ENCODE data around the gene RAPGEF3.

RAPGEF3 gene

DNA sequence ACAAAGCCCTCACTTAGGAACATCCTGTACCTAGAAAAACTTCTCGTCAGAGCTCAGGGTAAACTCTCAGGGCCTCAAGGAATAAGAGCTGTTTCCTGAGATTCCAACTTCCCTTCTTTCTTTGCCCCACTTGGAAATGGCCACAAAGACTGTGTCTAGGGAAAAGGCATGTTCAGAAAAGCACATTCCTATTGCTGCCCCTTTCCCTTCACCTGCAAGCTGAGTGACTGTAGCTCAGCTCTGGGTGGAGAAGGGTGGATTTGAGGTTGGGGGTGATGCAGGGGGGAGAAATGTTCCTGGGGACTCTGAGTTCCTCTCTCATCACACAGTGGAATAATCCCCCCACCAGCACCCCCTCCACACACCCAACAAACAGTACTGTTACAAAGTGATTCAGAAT lies 40.1 kb downstream of the RAPGEF3 start:
- no peak for DNase-seq (ENCODE audit: low spot score)

DNA sequence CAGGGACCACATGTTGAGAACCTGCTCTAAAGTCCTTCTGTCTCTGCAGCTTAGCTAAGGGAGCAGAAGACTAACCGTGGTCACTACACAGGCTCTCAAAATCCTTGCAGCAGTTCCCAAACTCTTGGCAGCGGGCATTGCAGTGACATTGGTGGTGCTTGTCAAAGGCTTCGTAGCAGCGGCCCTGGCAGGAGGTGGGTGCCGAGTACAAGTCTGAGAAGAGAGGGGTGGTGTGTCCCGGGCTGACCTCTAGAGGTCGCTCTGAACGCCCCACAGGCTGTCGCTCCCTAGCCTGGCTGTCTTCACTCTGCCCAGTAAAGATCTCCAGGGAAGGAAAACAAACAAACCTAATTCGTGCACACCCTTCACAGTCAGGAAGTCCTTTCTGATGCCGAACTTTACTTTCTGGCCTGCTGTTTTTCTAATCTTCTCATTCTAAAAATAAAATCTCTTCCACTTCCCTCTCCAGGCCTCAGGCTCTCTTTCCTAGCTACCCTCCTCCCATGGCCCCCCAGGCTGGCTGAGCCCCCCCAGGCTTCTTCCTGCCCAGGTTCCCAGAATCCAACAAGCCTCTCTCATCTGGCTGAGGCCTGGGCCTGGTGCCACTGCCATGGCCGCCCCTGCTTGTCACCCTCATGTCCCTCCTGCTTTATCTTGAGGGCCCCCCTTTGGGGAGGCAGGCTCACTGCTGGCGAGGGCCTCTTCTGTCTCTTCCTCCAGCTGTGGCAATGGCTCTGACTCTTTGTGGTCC lies 41.1 kb downstream of the RAPGEF3 start:
- DNase-seq (ENCODE audit: low spot score) = peak; percentile 16

DNA sequence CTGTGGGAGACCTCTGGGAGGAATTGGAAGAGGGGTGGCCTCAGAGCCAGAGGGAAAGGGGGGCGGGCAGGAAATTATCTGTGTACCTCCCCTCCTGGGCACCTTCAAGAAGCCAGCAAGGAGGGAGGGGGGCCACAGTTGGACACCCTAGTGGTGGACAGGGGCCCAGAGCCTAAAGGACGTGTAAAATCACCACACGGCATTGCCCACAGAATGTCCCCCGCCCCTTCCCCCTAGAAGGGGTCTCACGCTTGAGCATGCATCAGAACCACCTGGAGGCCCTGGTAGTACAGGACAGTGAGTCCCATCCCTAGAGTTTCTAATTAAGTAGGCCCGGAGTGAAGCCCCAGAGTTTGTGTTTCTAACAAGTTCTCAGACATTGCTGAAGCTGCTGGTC lies 41.6 kb downstream of the RAPGEF3 start:
- DNase-seq (ENCODE audit: low spot score) = no peak

DNA sequence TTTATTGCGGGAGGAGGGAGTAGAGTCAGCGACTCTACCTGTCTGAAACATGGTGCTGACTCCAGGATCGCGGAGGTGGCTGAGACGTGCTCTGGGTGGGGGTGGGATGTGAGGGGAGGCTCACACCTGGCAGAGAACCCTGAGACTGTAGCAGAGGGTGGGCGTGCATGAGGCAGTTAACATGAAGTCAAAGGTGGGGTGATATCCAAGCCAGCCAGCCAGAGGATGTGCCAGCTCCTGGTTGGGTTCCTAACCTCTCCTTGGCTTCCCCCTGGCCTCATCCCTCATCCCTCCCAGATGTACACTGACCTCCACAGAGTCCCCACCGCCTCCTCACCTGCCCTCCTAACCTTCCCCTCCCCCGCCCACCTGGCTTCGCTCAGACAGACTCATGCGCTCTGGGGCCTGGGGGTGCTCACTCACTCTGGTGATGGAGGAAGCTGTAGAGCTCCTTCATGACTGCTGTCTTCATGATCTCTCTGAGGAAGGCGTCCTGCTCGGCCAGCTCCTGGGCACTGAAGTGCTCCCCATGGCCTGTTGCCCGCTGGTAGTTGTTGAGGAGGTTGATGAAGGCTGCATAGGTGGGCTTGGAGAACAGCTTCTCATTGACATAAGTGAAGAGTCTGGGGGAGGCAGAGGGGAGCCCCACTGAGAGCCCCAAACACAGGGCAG lies 42.7 kb downstream of the RAPGEF3 start:
- no peak for DNase-seq (ENCODE audit: low spot score)

DNA sequence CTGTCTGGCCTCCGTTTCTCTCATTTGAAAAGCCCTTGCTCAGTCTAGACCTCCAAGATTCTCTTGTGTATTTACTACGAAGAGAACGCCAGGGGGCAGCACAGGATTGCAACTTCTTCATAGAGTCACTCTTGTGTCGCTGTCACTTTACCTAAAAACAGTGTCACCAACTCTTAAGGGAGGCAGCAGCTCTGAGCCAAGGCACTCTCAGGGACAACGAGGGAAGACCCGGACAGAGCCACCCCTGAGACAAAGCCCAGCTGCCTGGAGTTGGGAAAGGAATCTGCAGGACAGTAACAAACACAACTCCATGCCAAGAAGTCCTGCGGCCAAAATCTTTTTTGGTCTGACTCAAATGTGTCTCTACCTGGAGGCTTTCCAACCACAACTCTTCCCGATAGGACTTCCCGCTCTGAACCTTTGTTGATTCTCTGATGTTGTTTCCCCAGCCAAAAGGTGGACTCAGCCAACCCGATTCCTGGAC lies 43.2 kb downstream of the RAPGEF3 start:
- peak; percentile 91 for DNase-seq (ENCODE audit: low spot score)

DNA sequence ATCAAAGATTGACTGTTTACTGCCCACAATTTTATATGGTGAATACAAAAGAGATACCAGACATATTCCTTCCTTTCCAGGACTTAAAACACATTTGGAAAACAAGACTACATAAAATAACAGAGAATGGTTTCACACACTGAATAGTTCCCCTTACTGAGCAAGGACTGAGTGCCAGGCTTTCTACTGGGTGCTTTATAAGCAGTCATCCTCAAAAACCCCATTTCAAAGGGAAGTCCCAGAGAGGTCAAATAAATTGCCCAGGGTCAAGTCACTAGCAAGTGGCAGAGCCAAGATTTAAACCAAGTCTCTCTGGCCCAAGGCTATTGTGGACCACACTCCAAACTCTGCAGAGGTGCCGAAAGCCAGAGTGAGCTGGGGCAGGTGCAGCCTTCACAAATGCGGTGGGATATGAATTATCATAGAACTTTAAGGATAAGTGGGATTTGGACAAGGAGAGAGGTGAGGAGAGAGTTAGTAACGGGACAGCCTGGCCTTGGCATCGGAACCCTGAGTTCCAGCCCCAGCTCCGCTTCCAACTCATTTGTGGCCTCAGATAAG lies 43.8 kb downstream of the RAPGEF3 start:
- no peak for DNase-seq (ENCODE audit: low spot score)

DNA sequence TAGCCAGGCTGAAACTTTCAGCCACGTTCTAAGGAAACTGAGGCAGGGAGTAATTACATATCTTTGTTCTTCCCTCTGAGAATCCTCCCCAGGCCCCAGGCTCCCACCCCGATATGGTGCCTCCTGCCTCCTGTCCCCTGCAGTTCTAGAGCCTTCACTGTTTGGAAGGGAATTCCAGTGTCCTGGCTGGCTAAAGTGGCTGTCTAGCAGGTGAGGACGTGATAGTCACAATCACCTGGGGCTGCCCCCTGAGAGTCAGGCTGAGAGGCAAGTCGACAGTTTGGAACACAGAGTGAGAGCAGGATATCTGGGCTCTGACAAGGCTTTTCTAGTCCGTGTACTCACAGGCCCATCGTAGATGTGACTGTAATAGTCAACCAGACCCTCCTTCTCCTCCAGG lies 46.5 kb downstream of the RAPGEF3 start:
- DNase-seq (ENCODE audit: low spot score) = no peak

DNA sequence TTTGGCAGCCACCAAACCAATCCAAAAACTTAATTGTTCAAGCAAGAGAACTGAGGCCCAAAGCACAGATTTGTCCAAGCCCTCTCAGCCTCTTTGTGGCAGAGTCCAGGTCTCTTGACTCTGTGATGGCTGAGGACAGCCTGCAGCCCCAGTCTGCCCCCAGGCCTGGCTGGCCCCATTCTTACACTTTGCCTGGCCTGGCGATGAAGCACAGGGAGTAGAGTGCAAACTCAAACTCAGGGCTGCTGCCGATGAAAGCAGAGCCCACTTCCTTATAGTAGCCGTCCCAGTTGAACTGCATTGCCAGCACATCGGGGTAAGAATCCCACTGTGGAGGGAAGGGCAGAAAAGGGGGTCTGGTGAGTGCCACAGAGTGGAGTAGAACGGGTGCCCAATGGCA lies 47.2 kb downstream of the RAPGEF3 start:
- DNase-seq (ENCODE audit: low spot score) = no peak

DNA sequence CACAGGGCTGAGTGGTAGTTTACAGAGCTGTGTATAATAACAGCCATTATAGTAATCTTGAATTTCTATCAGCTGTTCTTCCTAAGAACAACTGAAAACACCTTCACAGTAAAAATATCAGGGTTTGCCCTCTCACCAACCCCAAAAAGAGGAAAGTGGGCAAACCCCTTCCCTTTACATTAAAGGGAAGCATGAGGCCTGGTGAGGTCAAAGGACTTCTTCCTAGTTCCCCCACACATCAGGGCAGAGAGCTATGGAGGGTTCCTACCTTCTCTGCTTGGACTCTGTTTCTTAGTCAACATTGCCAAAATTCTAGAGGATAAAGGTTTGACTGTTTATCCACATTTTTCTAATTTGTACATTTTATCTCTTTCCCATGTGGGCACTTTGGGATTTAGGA lies 48.4 kb downstream of the RAPGEF3 start:
- no peak for DNase-seq (ENCODE audit: low spot score)

DNA sequence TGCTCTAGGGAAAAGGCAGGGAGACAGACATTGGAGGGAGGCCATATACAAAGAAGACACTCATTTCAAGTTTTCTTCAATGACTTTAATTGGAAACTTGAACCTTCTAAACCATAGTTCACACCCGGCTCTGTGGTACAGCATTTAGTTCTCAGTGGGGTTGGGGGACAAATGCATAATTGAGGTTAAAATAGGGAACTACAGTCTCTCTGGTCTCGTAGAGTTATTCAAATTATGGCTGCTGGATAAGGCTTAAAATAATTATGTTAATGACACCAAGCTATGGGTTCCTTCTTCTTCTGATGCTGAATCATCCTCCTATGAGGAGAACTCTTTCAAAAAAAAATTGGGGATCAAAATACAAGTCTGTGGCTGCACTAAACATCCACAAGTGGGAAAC lies 49.0 kb downstream of the RAPGEF3 start:
- DNase-seq (ENCODE audit: low spot score) = no peak

DNA sequence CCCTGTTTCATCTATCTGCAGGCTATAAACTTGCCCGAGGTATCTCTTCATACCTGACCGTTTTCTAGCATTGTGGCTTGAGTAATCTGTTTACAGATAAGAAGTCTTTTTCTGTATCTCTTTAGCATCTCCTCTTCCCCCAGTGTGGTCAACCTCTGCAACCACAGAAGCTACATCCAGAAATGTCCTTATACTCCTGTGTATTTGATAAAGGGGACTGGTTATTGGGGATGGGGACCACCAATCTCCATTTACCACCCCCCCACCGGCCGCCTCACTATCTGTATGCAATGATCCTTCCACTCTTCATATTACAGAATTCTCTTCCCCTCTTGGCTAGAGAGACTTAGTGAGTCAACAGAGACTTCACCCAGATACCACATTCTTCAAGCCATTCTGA lies 49.4 kb downstream of the RAPGEF3 start:
- DNase-seq (ENCODE audit: low spot score) = no peak

DNA sequence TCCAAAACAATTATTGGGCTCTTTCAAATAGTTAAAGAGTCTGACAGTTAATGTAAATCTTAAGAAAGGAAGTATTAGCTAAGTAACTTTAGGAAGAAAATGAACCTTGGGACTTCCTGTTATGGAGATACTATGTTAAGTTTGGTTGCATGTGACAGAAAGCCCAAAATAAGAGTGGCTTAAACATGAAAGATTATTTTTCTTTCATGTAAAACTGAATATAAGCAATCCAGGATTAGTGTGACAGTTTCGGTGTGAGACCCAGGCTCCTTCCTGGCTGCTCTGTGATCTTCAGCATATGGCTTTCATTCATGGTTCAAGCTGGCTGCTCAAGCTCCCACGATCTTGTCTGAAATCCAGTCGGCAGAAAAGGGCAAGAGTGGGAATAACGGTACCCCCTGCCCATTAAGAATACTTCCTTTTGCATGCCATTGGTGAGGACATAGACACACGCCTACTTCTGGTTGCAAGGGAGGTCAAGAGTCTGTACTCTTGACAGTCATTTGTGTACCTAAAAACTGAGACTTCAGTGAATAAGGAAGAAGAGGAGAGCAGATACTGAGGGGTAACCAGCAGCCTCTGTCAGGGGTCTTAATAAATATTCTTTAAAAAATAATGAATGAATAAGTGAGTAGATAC lies 50.7 kb downstream of the RAPGEF3 start:
- no peak for DNase-seq (ENCODE audit: low spot score)

DNA sequence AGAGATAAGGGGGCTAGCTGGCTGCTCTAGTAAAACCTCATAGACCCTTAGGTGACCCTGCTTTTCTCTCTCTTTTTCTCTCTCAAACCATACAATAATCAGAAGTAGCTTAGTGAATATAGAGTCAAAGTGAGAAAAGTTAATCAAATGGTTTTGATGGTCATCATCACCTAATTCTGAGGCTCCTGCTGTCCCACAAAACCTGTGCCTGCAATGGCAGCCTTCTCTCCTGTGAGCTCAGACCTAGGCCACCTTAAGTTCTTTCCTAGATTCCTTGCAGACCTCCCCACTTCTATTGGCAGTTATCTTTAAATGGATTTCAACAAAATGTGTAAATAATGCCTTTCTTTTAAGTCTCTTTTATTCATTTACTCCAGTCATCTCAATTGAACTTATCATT lies 51.3 kb downstream of the RAPGEF3 start:
- DNase-seq (ENCODE audit: low spot score) = no peak

DNA sequence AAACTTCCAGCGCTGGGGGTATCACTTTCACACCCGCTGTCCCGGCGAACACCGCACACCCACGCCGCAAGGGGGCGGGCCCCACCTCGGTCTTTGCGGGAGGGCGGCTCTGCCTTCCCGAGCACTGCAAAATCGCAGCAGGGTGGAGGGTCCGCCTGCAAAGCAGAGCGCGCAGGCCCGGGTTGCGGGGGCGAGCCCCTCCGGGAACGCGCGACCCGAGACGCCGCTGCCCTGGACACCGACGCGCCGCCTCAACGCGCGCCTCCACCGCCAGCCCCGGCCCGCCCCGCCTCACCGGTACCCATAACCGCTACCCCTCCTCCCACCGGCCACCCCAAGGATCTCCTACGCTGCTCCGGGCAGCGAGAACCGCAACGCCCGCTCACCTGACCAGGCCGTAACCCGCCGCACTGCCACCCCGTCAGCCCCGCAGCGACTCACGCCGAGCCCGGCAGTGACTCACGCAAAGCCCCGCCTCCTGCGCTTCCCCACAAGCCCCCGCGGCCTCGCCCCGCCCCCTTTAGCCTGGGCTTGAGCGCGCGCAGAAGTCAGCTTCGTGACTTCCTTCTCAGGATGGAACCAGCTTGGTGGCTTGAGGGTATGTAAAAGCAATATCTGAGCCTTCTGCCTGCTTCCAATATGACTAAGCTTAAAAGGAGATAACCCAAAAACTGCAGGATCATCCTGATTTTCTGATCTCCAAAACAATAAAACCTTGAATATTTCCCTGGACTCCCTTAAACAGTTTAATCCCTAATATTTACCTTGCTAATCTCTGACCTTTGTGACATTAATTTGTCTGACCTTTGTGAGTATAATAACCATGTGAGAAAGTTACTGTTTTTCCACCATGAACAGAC lies 52.9 kb downstream of the RAPGEF3 start, which contains the start of gene RPAP3:
Gene RPAP3 (minus strand): TSS at position 465 of the 860 bp plus-strand sequence. CDS start 3,190 bp downstream, outside the sequence.
- DNase-seq (ENCODE audit: low spot score) = peak; percentile 98

DNA sequence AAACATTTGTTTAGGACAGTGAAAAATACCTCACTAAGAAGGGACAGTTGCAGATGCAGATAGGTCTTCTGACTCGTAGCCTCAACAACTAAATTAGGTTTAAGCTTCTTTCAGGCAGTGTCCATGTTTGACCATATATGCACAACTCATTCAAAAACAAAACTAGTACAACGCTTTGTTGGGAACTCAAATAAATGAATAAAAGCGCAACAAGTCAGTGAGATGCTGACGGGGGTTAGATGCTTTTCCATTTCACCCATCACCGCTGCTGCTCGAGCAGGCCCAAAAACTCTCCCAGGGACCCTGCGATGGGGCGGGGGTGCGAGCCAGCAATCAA lies 53.5 kb downstream of the RAPGEF3 start:
- no peak for DNase-seq (ENCODE audit: low spot score)

DNA sequence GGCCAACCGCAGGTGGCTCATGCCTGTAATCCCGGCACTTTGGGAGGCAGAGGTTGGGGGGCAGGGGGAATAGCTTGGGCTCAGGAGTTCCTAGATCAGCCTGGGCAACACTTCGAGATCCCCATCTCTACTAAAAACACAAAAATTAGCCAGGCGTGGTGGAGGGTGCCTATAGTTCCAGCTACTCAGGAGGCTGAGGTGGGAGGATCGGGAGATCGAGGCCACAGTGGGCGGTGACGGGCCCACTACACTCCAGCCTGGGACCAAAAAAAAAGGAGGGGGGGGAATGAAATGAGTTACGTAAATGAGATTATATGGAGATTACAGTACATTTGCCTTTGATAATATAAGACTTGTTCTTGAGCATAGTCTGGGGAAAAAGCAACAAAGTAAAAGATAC lies 54.0 kb downstream of the RAPGEF3 start:
- DNase-seq (ENCODE audit: low spot score) = no peak

DNA sequence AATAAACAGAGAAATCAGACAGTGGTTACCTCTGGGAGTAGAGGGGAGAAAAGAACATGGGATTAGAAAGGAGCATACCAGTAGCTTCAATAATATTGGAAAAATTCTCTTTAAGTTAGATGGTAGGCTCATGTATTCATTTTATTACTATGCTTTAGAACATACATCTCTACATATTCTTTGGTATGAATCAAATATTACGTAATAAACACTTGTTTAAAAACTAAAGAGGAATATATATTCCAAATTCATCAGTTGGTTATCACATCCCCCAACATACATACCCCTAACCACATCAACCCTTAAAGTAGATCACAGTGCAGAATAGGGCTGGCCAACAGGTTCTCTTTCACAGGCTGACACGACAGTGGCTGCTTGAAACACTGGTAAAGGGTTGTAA lies 58.4 kb downstream of the RAPGEF3 start:
- DNase-seq (ENCODE audit: low spot score) = no peak

DNA sequence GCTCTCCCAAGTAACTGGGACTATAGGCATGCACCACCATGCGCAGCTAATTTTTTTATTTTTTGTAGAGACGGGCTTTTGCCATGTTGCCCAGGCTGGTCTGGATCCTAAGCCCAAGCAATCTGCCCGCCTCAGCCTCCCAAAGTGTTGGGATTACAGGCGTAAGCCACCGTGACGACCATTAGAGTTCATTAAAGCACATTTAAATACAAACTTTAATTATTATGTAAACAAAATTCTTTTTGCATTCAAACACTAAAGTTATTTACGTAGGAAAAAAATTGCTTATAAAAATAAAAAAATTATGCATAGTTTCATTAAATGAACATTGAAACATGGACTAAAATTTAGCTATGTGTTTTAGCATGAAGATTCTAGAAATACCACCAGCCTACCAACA lies 60.0 kb downstream of the RAPGEF3 start:
- DNase-seq (ENCODE audit: low spot score) = no peak

DNA sequence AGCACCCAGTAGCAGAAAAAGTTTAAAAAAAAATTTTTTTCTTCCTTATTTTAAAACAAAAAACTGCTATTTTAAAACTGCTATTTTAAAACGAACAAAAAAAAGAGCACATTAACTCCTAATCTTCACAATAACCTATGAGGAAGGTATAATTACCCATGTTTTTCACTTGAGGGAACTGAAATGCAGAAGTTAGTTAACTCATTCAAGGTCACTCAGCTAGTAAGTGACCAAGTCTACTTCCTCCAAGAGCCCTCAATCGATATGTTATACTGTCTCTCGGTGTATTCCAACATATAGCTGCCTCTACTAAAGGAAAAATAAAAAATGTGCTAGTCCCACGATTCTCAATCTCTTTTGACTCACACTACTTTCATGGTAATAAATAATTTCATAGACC lies 60.6 kb downstream of the RAPGEF3 start:
- no peak for DNase-seq (ENCODE audit: low spot score)

DNA sequence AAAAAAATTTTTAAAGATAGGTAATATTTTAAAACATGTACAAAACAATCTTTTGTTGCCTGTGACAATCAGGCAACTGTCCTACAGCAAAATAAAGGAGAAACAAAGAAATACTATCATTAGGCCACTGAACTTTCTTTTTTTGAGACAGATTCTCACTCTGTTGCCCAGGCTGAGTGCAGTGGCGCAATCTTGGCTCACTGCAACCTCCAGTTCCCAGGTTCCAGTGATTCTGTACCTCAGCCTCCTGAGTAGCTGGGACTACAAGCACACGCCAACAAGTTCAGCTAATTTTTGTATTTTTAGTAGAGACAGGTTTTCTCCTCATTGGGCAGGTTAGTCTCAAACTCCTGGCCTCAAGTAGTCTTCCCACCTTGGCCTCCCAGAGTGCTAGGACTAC lies 69.5 kb downstream of the RAPGEF3 start:
- no peak for DNase-seq (ENCODE audit: low spot score)

DNA sequence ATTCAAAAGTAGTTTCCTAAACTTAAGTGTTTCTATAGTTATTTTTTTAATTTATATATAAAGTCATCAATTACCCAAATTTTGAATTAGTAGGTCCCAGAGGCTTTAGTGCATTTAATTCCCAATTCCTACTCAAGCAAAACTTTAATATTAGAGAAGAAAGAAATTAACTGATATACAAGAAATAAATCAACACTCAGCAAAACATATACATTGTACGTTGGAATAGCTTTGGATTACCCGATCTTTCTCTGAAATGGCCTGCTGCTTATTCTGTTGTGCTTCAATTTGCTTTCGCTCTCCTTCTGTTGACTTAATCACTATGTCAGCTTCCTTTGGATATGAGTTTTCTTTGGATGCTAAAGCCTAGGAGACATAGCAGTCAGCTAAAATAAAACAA lies 71.0 kb downstream of the RAPGEF3 start:
- no peak for DNase-seq (ENCODE audit: low spot score)

DNA sequence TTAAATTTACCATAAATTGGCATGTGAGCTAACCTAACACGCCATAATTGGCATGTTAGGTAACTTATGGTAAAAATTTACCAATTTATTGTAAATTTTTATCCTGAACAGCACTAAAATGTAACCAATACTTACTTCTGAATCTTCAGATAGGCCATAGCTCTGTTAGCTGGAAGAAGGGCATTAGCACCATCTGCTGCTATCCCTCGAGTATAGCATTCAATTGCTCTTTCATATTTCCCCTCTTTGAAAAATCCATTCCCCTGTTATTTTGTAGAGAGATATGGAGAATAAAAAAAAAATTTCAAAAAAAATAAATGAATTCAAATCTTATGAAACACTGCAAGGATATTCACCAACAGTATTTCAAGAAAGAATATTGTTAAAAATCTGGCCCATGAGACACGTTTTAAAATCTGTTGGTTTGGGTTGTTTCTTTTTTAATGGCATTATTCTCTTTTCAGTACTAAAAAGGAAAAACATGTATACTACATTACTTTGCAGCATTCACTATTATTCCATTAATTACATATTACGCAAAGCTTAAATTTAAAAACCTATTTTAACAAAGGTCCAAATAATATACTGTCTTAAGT lies 71.9 kb downstream of the RAPGEF3 start:
- DNase-seq (ENCODE audit: low spot score) = peak; percentile 33

All from LoVo (cell line).